Tibial nerve (tissue), 4 donors: ENCODE results near the gene MISP.

Experiments used
- CTCF ChIP-seq, 5 experiments: fragments of 200-600 bp in 3 of 5; fragments of 450-650 bp in 2 of 5; sonication (generic) in 3 of 5; IDR thresholded peaks; one replicate each; pipeline ENCODE4 v1.5.1; 2016 to 2019; ENCODE audit warnings: antibody characterized with exemption in 5 of 5, mild to moderate bottlenecking in 3 of 5, moderate library complexity in 2 of 5
- EP300 ChIP-seq, 2 donors: sonication (generic); formaldehyde crosslinking; IDR thresholded peaks; one replicate each; pipeline ENCODE4 v1.6.1; 2017; ENCODE audit warnings: antibody characterized with exemption in 2 of 2, mild to moderate bottlenecking in 1 of 2
- POLR2A ChIP-seq, 2 donors: fragments of 450-650 bp; IDR thresholded peaks; one replicate each; pipeline ENCODE4 v1.6.1; 2017; ENCODE audit warnings: antibody characterized with exemption in 2 of 2, mild to moderate bottlenecking in 2 of 2, moderate library complexity in 2 of 2

DNA sequence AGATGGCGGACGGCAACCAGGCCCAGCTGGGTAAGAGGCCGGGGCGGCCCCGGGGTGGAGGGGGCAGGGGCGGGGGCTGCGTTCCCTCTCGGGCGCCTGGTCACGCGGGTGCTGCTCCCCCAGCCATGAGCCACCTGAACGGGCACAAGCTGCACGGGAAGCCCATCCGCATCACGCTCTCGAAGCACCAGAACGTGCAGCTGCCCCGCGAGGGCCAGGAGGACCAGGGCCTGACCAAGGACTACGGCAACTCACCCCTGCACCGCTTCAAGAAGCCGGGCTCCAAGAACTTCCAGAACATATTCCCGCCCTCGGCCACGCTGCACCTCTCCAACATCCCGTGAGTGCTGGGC, 57.5 kb downstream of the MISP start:
- TF ChIP-seq CTCF (IDR thresholded peaks at IDR 0.05) (no peak), POLR2A (IDR thresholded peaks at IDR 0.05) (no peak), EP300 (IDR thresholded peaks at IDR 0.05) (no peak)
